PC-3 (cell line): ENCODE measurements around the gene ROR1. TPM values are rescaled to one million over a fixed set of nuclear protein-coding genes. Genes with fewer than 3 reads are reported as not detected.

Experiments
- ATAC-seq: fragments of 200-7000 bp; cut with Tn5 transposase; 2 replicates; pipeline ENCODE4 v1.9.1; 2020; ENCODE audit warnings: mild to moderate bottlenecking, moderate library complexity
- BruUV-seq: library from RNA; stranded (reverse); fragments of 400-500 nt; replicated peaks from 2 replicates; lab custom pipeline; 2021; lab: Mats Ljungman, UMichigan
- CTCF ChIA-PET: fragments of 300-600 bp; sonication (Branson Sonifier 250); formaldehyde crosslinking; loops from one replicate; lab custom pipeline; 2022; ENCODE audit warnings: antibody characterized with exemption; lab: Charles Lee
- POLR2A ChIA-PET: fragments of 300-600 bp; sonication (Branson Sonifier 250); formaldehyde crosslinking; loops from one replicate; lab custom pipeline; 2022; ENCODE audit warnings: antibody characterized with exemption; ENCODE audit not compliant: unreplicated experiment; lab: Charles Lee
- DNase-seq: peaks from one replicate; pipeline ENCODE4 v3.0.0-alpha.2; 2015
- H2AFZ ChIP-seq: fragments of 300-600 bp; sonication (generic); 2 replicates; pipeline ENCODE4 v1.6.0; 2016; ENCODE audit warnings: antibody characterized with exemption, low read length
- H3F3A ChIP-seq: fragments of 300-600 bp; sonication (generic); one replicate; pipeline ENCODE4 v1.6.0; 2017; ENCODE audit warnings: antibody characterized with exemption, low read length, control low read depth, mild to moderate bottlenecking; ENCODE audit not compliant: unreplicated experiment
- H3K27ac ChIP-seq: fragments of 300-600 bp; sonication (generic); 2 replicates; pipeline ENCODE4 v1.5.1; 2016; ENCODE audit warnings: mild to moderate bottlenecking, low read length
- H3K27me3 ChIP-seq: fragments of 300-600 bp; sonication (generic); 2 replicates; pipeline ENCODE4 v1.6.1; 2016; ENCODE audit warnings: low read length, mixed read lengths
- H3K36me3 ChIP-seq: fragments of 300-600 bp; sonication (generic); 2 replicates; pipeline ENCODE4 v1.6.1; 2016; ENCODE audit warnings: low read depth, mixed run types, low read length, mixed read lengths
- H3K4me1 ChIP-seq: fragments of 300-600 bp; sonication (generic); 2 replicates; pipeline ENCODE4 v1.5.1; 2016; ENCODE audit warnings: low read length; ENCODE audit not compliant: insufficient read depth
- H3K4me2 ChIP-seq: fragments of 300-600 bp; sonication (generic); 2 replicates; pipeline ENCODE4 v1.6.0; 2016; ENCODE audit warnings: low read length
- H3K4me3 ChIP-seq: fragments of 300-600 bp; sonication (generic); 2 replicates; pipeline ENCODE4 v1.5.1; 2016; ENCODE audit warnings: mild to moderate bottlenecking, low read length, mixed read lengths
- H3K79me2 ChIP-seq: fragments of 300-600 bp; sonication (generic); 2 replicates; pipeline ENCODE4 v1.6.1; 2017; ENCODE audit warnings: low read length, mixed read lengths
- H3K9ac ChIP-seq: fragments of 300-600 bp; sonication (generic); 2 replicates; pipeline ENCODE4 v1.6.0; 2016; ENCODE audit warnings: mild to moderate bottlenecking, low read length
- H3K9me2 ChIP-seq: fragments of 300-600 bp; sonication (generic); replicated peaks from 2 replicates; pipeline ENCODE4 v1.6.1; 2016; ENCODE audit warnings: mixed run types, low read length, mixed read lengths
- H3K9me3 ChIP-seq: fragments of 300-600 bp; sonication (generic); 2 replicates; pipeline ENCODE4 v1.6.1; 2016; ENCODE audit warnings: low read length, mixed read lengths
- H4K20me1 ChIP-seq: fragments of 300-600 bp; sonication (generic); 2 replicates; pipeline ENCODE4 v1.6.1; 2016; ENCODE audit warnings: low read length, mixed read lengths
- CTCF ChIP-seq: fragments of 300-600 bp; sonication (generic); conservative IDR thresholded peaks from 2 replicates; pipeline ENCODE4 v1.5.1; 2017; ENCODE audit warnings: antibody characterized with exemption, low read depth, mild to moderate bottlenecking, low read length
- EZH2 ChIP-seq: fragments of 300-600 bp; sonication (generic); IDR thresholded peaks from one replicate; pipeline ENCODE4 v1.6.1; 2017; ENCODE audit warnings: antibody characterized with exemption, mild to moderate bottlenecking, low read length; ENCODE audit not compliant: unreplicated experiment
- EZH2phosphoT487 ChIP-seq: fragments of 300-600 bp; sonication (generic); IDR thresholded peaks from 2 replicates; pipeline ENCODE4 v1.6.1; 2018; ENCODE audit warnings: mild to moderate bottlenecking, antibody characterized with exemption, low read length, borderline replicate concordance
- intact Hi-C: fragments of 100-400 bp; cut with micrococcal nuclease; formaldehyde crosslinking; loops from 2 replicates; pipeline ENCODE4 v1.9.0; 2023
- total RNA-seq: library from RNA; depleted of rRNA; stranded (reverse); fragments of >200 nt; gene quantifications from 2 replicates; pipeline ENCODE4 v1.2.3, GENCODE V29; 2014

The ROR1 gene
- total RNA-seq, 1 experiment from 2014 or later = 16.5 TPM

- ATAC-seq = no peak
- H4K20me1 ChIP-seq = peaks cover 19% of the 10 kb centered on the region; the same call in 1 of the 2 replicates
Observed at GRCh38 chr1:63794939-63795378, 21.1 kb downstream of the ROR1 start.

GRCh38 chr1:63795455-63795854, 21.6 kb downstream of the ROR1 start:
- Histone ChIP-seq H3K79me2 (peaks cover 40% of the 10 kb centered on the region), H3F3A (no peaks in the 10 kb centered on the region), H3K9me2 (no peaks in the 10 kb centered on the region), H2AFZ (no peak overlapping the region), H3K4me2 (no peak overlapping the region), H3K9ac (no peak overlapping the region), H3K27ac (no peak overlapping the region), H3K4me3 (no peak overlapping the region), H3K9me3 (no peaks in the 10 kb centered on the region), H3K36me3 (no peaks in the 10 kb centered on the region), H3K27me3 (no peaks in the 10 kb centered on the region), H4K20me1 (peaks cover 22% of the 10 kb centered on the region; the same call in 1 of the 2 replicates), H3K4me1 (peaks cover 9% of the 10 kb centered on the region; the same call in 1 of the 2 replicates)
- ChIA-PET CTCF (interaction anchor here (0.7 kb wide), 1 partner anchor 368 kb away, joined by 3 read pairs; no protein-coding TSS in a partner anchor), POLR2A (no interaction called here)
- DNase-seq (no peak), ATAC-seq (no peak)
- BruUV-seq = no TSS peak
- intact Hi-C loops = no loop called here
- TF ChIP-seq CTCF (no peak), EZH2phosphoT487 (no peak), EZH2 (no peak)

More at GRCh38 chr1:63794939-63795378, 21.1 kb downstream of the ROR1 start:
- TF ChIP-seq CTCF = no peak
- TF ChIP-seq EZH2 = no peak
- TF ChIP-seq EZH2phosphoT487 = no peak
- H3K4me1 ChIP-seq = peaks cover 13% of the 10 kb centered on the region; the same call in 1 of the 2 replicates
- H3K4me3 ChIP-seq = no peak overlapping the region
- no peaks in the 10 kb centered on the region for H3K27me3 ChIP-seq
- no peaks in the 10 kb centered on the region for H3F3A ChIP-seq
- ChIA-PET POLR2A (no interaction called here), CTCF (no interaction called here)
- intact Hi-C loops = no loop called here
- no peak overlapping the region for H3K27ac ChIP-seq
- no peak overlapping the region for H3K4me2 ChIP-seq
- no peak overlapping the region for H3K9ac ChIP-seq
- no peaks in the 10 kb centered on the region for H3K9me3 ChIP-seq
- no peak for DNase-seq
- no TSS peak for BruUV-seq
- no peaks in the 10 kb centered on the region for H3K36me3 ChIP-seq
- peaks cover 35% of the 10 kb centered on the region for H3K79me2 ChIP-seq
- H3K9me2 ChIP-seq = no peaks in the 10 kb centered on the region
- H2AFZ ChIP-seq = no peak overlapping the region

GRCh38 chr1:63797056-63797726, 23.4 kb downstream of the ROR1 start:
- Histone ChIP-seq H3K9me3 (no peaks in the 10 kb centered on the region), H3K9me2 (no peaks in the 10 kb centered on the region), H3K4me1 (no peaks in the 10 kb centered on the region), H3K4me3 (no peak overlapping the region), H3K27ac (no peak overlapping the region), H3K79me2 (peaks cover 37% of the 10 kb centered on the region), H3K27me3 (no peaks in the 10 kb centered on the region), H3K36me3 (no peaks in the 10 kb centered on the region), H2AFZ (no peak overlapping the region), H4K20me1 (peaks cover 18% of the 10 kb centered on the region; the same call in 1 of the 2 replicates), H3K9ac (no peak overlapping the region), H3F3A (no peaks in the 10 kb centered on the region), H3K4me2 (no peak overlapping the region)
- no TSS peak for BruUV-seq
- ChIA-PET POLR2A (no interaction called here), CTCF (no interaction called here)
- intact Hi-C loops = no loop called here
- DNase-seq (peak; percentile 32), ATAC-seq (no peak)
- TF ChIP-seq EZH2phosphoT487 (no peak), CTCF (no peak), EZH2 (no peak)
